HEK293T (cell line): ENCODE results near the gene C11orf21.

ENCODE experiments used
- BHLHE40 ChIP-seq: fragments of 450-650 bp; IDR thresholded peaks from 2 replicates; pipeline ENCODE4 v1.6.1; 2016; ENCODE audit warnings: mild to moderate bottlenecking, moderate library complexity, borderline replicate concordance
- ELF4 ChIP-seq: fragments of 450-650 bp; IDR thresholded peaks from 2 replicates; pipeline ENCODE4 v1.6.1; 2017; ENCODE audit warnings: antibody characterized with exemption
- FOXK2 ChIP-seq: fragments of 450-650 bp; IDR thresholded peaks from 2 replicates; pipeline ENCODE4 v1.6.1; 2016; ENCODE audit warnings: mild to moderate bottlenecking
- FOXM1 ChIP-seq: fragments of 450-650 bp; IDR thresholded peaks from 2 replicates; pipeline ENCODE4 v1.6.1; 2017; ENCODE audit warnings: mild to moderate bottlenecking, borderline replicate concordance
- L3MBTL2 ChIP-seq: fragments of 450-650 bp; conservative IDR thresholded peaks from 2 replicates; pipeline ENCODE4 v1.6.1; 2016; ENCODE audit warnings: mild to moderate bottlenecking
- LEF1 ChIP-seq: fragments of 450-650 bp; IDR thresholded peaks from 2 replicates; pipeline ENCODE4 v1.6.1; 2017; ENCODE audit warnings: mild to moderate bottlenecking, borderline replicate concordance
- SUZ12 ChIP-seq: fragments of 450-650 bp; IDR thresholded peaks from 2 replicates; pipeline ENCODE4 v1.6.1; 2016; ENCODE audit warnings: mild to moderate bottlenecking
- TF ChIP-seq, protein P1 (sequence below): fragments of 450-650 bp; IDR thresholded peaks from 2 replicates; pipeline ENCODE4 v1.6.1; 2016

GRCh38 chr11:2250041-2250440 is 51.7 kb downstream of the C11orf21 start:
- TF ChIP-seq BHLHE40 = no peak
- TF ChIP-seq, protein P1, sequence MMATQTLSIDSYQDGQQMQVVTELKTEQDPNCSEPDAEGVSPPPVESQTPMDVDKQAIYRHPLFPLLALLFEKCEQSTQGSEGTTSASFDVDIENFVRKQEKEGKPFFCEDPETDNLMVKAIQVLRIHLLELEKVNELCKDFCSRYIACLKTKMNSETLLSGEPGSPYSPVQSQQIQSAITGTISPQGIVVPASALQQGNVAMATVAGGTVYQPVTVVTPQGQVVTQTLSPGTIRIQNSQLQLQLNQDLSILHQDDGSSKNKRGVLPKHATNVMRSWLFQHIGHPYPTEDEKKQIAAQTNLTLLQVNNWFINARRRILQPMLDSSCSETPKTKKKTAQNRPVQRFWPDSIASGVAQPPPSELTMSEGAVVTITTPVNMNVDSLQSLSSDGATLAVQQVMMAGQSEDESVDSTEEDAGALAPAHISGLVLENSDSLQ = no peak
- no peak for TF ChIP-seq ELF4
- no peak for TF ChIP-seq SUZ12
- TF ChIP-seq L3MBTL2 = no peak
- TF ChIP-seq FOXK2 = no peak
- TF ChIP-seq LEF1 = no peak
- no peak for TF ChIP-seq FOXM1
